AG04450 (cell line): ENCODE measurements around the gene RAB11FIP4. TPM values are rescaled to one million over a fixed set of nuclear protein-coding genes. Genes with fewer than 3 reads are reported as not detected.

ENCODE experiments used
- CTCF ChIA-PET: fragments of 300-600, 350-600 bp; formaldehyde crosslinking; extraction: SDS; loops from one replicate; lab custom pipeline; 2022; ENCODE audit warnings: antibody characterized with exemption, inconsistent platforms; lab: Charles Lee
- POLR2A ChIA-PET: fragments of 350-600 bp; formaldehyde crosslinking; extraction: SDS; loops from one replicate; lab custom pipeline; 2021; ENCODE audit warnings: antibody characterized with exemption, inconsistent platforms; lab: Yijun Ruan, JAX
- DNase-seq: peaks from one replicate; pipeline ENCODE4 v3.0.0-alpha.2; 2011; ENCODE audit warnings: low read depth, low spot score
- H3K27ac ChIP-seq: one replicate; pipeline ENCODE4 v1.5.1; 2012; ENCODE audit warnings: low read depth, low read length, control low read depth
- H3K27me3 ChIP-seq: one replicate; pipeline ENCODE4 v1.6.0; 2012; ENCODE audit warnings: low read length; ENCODE audit not compliant: control insufficient read depth, insufficient read depth
- H3K4me3 ChIP-seq: 2 replicates; pipeline ENCODE4 v1.5.1; 2011; ENCODE audit warnings: mild to moderate bottlenecking, low read depth, low read length, control low read depth
- H3K9me3 ChIP-seq: 2 replicates; pipeline ENCODE4 v1.5.1; 2012; ENCODE audit warnings: low read length; ENCODE audit not compliant: control insufficient read depth, insufficient read depth
- polyA plus RNA-seq: library from polyadenylated mRNA; depleted of rRNA; stranded (reverse); fragments of >200 nt; gene quantifications from 2 replicates; pipeline ENCODE4 v1.2.3, GENCODE V29; 2011; rRNA removed
- small RNA-seq: library from RNA; depleted of rRNA; stranded (forward); fragments of <200 nt; gene quantifications from one replicate; pipeline ENCODE3, GENCODE V24; 2012; ENCODE audit warnings: low read depth; ENCODE audit not compliant: insufficient read length
- TF ChIP-seq, protein P1 (sequence below): IDR thresholded peaks from 2 replicates; pipeline ENCODE4 v1.5.1; 2011; ENCODE audit warnings: low read depth, low read length, control low read depth, inconsistent platforms

Gene RAB11FIP4
- polyA plus RNA-seq, 1 experiment = 0.58 TPM

DNA sequence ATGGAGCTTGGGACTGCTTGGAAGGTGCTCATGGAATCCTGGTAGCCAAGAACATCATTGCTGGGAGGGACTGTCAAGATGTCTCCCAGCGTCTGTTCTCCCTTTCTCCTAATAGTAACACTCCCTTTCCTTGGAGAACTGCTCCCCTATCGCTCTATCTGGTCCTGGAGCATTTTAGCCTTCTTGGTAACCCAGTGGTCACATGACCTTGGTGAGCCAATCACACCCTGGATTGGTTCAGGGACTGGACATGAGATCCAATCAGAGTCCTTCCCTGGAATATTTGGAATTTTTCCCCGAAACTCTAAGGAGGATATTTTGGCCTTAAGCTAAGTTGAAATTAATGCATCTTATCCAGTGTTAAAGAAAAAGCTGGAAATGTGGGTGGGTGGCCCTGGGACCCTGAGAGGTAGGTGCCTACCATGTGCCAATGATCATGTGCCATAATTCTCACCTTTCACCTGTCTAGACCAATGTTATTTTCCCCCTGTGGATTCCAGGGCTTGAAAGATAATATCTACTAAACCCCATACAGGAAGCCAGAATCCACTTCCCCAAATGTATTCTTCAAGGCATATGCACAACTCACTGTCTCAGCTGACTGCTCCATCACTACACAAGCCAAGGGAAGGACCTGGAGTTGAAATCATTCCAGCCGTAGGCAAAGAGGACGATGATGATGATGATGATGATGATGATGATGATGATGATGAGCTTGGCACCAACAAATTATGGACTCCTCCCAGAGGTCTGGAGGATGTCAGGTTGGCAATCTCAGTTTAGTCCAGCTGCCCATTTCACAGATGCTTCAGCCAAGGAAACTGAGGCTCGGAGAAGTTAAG lies 193.2 kb downstream of the RAB11FIP4 start:
- H3K4me3 ChIP-seq = no peak overlapping the region
- TF ChIP-seq, protein P1, sequence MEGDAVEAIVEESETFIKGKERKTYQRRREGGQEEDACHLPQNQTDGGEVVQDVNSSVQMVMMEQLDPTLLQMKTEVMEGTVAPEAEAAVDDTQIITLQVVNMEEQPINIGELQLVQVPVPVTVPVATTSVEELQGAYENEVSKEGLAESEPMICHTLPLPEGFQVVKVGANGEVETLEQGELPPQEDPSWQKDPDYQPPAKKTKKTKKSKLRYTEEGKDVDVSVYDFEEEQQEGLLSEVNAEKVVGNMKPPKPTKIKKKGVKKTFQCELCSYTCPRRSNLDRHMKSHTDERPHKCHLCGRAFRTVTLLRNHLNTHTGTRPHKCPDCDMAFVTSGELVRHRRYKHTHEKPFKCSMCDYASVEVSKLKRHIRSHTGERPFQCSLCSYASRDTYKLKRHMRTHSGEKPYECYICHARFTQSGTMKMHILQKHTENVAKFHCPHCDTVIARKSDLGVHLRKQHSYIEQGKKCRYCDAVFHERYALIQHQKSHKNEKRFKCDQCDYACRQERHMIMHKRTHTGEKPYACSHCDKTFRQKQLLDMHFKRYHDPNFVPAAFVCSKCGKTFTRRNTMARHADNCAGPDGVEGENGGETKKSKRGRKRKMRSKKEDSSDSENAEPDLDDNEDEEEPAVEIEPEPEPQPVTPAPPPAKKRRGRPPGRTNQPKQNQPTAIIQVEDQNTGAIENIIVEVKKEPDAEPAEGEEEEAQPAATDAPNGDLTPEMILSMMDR = no peak
- no peak overlapping the region for H3K27ac ChIP-seq
- no peak for DNase-seq
- H3K27me3 ChIP-seq = no peaks in the 10 kb centered on the region
- ChIA-PET POLR2A (no interaction called here), CTCF (interaction anchor here (1.0 kb wide), 1 partner anchor 26 kb away, joined by 3 read pairs; no protein-coding TSS in a partner anchor)
- no peaks in the 10 kb centered on the region for H3K9me3 ChIP-seq

GRCh38 chr17:31585280-31585630 lies 193.8 kb downstream of the RAB11FIP4 start:
- ChIA-PET POLR2A (no interaction called here), CTCF (interaction anchor here (1.0 kb wide), 1 partner anchor 27 kb away, joined by 3 read pairs; no protein-coding TSS in a partner anchor)
- DNase-seq = no peak
- Histone ChIP-seq H3K27ac (no peak overlapping the region), H3K4me3 (no peak overlapping the region), H3K27me3 (no peaks in the 10 kb centered on the region), H3K9me3 (no peaks in the 10 kb centered on the region)
- TF ChIP-seq, protein P1 = no peak

DNA sequence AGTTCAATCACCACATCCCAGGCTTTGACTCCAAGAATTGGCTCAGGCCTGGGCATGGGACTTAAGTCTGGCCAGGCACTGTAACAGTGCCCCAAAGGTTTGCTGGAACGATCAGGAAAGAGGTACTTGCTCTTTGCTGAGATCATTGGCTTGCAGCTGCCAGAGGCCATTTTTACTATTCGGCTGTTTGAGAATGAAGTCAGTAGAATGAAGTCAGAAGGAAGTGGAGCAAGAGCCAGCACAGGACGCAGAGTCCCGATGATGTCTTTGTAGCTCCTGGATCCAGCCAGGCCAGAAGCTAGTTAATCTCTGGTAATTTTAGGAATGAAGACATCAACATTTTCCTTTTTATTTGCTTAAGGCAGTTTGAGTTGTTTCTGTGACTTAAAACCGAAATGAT lies 195.5 kb downstream of the RAB11FIP4 start:
- Histone ChIP-seq H3K9me3 (0 out of 2 replicates have a peak, but pooled peaks cover 2% of the 10 kb centered on the region), H3K27me3 (no peaks in the 10 kb centered on the region), H3K27ac (no peak overlapping the region), H3K4me3 (no peak overlapping the region)
- TF ChIP-seq, protein P1 = no peak
- POLR2A ChIA-PET = no interaction called here
- CTCF ChIA-PET = no interaction called here
- DNase-seq = no peak

GRCh38 chr17:31587462-31587861 lies 196.0 kb downstream of the RAB11FIP4 start:
- DNase-seq = no peak
- Histone ChIP-seq H3K27me3 (no peaks in the 10 kb centered on the region), H3K4me3 (no peak overlapping the region), H3K27ac (no peak overlapping the region), H3K9me3 (0 out of 2 replicates have a peak, but pooled peaks cover 2% of the 10 kb centered on the region)
- CTCF ChIA-PET = interaction anchor here (1.5 kb wide), 1 partner anchor 255 kb away, joined by 4 read pairs; no protein-coding TSS in a partner anchor
- POLR2A ChIA-PET = no interaction called here
- TF ChIP-seq, protein P1 = no peak

Small RNA genes within 50 kb of the gene (small RNA-seq; reads per million reads assigned to genes)
- gene MIR193A (18.0 reads per million, percentile 78 among the genes with 10 or more reads in this experiment), gene MIR4725 (not detected), gene RN7SL45P (not detected), gene RN7SL79P (not detected), gene RNU6ATAC7P (not detected)

Other genes with a start within 250 kb of the RAB11FIP4 start
- 1.5 and 1.8 TPM in 2 replicates for gene OMG, start 94.4 kb upstream of the RAB11FIP4 start, polyA plus RNA-seq
- 0.30 and 0.41 TPM in 2 replicates for gene EVI2B, start 77.6 kb upstream of the RAB11FIP4 start, polyA plus RNA-seq
- 0.46 and 1.2 TPM in 2 replicates for gene EVI2A, start 70.1 kb upstream of the RAB11FIP4 start, polyA plus RNA-seq